K562 (cell line): ENCODE measurements around the gene DHPS. TPM values are rescaled to one million over a fixed set of nuclear protein-coding genes. Genes with fewer than 3 reads are reported as not detected.

Source experiments
- CAMTA2 ChIP-seq: fragments of 250-450 bp; sonication (Bioruptor Pico); conservative IDR thresholded peaks from 2 replicates; pipeline ENCODE4 v1.5.1; 2022
- CBFA2T2 ChIP-seq: fragments of 450-650 bp; conservative IDR thresholded peaks from 2 replicates; pipeline ENCODE4 v1.6.1; 2017; ENCODE audit warnings: mild to moderate bottlenecking
- CC2D1A ChIP-seq: fragments of 450-650 bp; IDR thresholded peaks from 2 replicates; pipeline ENCODE4 v1.6.1; 2017; ENCODE audit warnings: mild to moderate bottlenecking
- EHMT2 ChIP-seq: fragments of 450-650 bp; IDR thresholded peaks from 2 replicates; pipeline ENCODE4 v1.6.1; 2018; ENCODE audit warnings: antibody characterized with exemption
- ID3 ChIP-seq, 2 experiments: fragments of 250-450 bp in 1 of 2; fragments of 450-650 bp in 1 of 2; sonication (Bioruptor Pico) in 1 of 2; IDR thresholded peaks; 2 replicates each; pipeline versions ENCODE4 v1.6.1 to v1.8.0; 2016 to 2021; ENCODE audit warnings: mild to moderate bottlenecking in 2 of 2, moderate library complexity in 2 of 2, missing compliant biosample characterization in 1 of 2, missing genetic modification characterization in 1 of 2
- KDM1A ChIP-seq, 2 experiments: fragments of 450-650 bp; IDR thresholded peaks; 2 replicates each; pipeline ENCODE4 v1.6.1; 2016; ENCODE audit warnings: mild to moderate bottlenecking in 2 of 2
- KLF13 ChIP-seq: fragments of 450-650 bp; IDR thresholded peaks from 2 replicates; pipeline ENCODE4 v1.6.1; 2016; ENCODE audit warnings: missing genetic modification characterization, low read depth, mild to moderate bottlenecking, missing compliant biosample characterization, moderate library complexity, borderline replicate concordance
- LEF1 ChIP-seq: fragments of 450-650 bp; IDR thresholded peaks from 2 replicates; pipeline ENCODE4 v1.6.1; 2016; ENCODE audit warnings: mild to moderate bottlenecking
- MGA ChIP-seq: fragments of 450-650 bp; IDR thresholded peaks from 2 replicates; pipeline ENCODE4 v1.6.1; 2016; ENCODE audit warnings: mild to moderate bottlenecking, moderate library complexity
- POLR2G ChIP-seq: fragments of 200-400 bp; formaldehyde crosslinking; IDR thresholded peaks from 2 replicates; pipeline ENCODE4 v1.6.1; 2017; ENCODE audit warnings: low read depth, mild to moderate bottlenecking, antibody characterized with exemption, low read length, moderate library complexity
- TAF1 ChIP-seq: IDR thresholded peaks from 2 replicates; pipeline ENCODE4 v1.6.1; 2011; ENCODE audit warnings: mild to moderate bottlenecking, low read length, moderate library complexity; ENCODE audit not compliant: insufficient read depth, control insufficient read depth, severe bottlenecking; ENCODE audit errors: extremely low read depth
- TBL1XR1 ChIP-seq, 2 experiments: IDR thresholded peaks; 2 replicates each; pipeline ENCODE4 v1.6.1; 2012; ENCODE audit warnings: improper control_type of control experiment in 2 of 2, low read length in 2 of 2, mild to moderate bottlenecking in 1 of 2
- TSC22D4 ChIP-seq: fragments of 450-650 bp; IDR thresholded peaks from 2 replicates; pipeline ENCODE4 v1.6.1; 2016; ENCODE audit warnings: missing genetic modification characterization, missing biosample characterization, control low read depth
- ZBED1 ChIP-seq: IDR thresholded peaks from 2 replicates; pipeline ENCODE4 v1.6.1; 2014
- ZFP36 ChIP-seq: fragments of 150-350 bp; IDR thresholded peaks from 2 replicates; pipeline ENCODE4 v1.6.1; 2018; ENCODE audit warnings: low read length, low read depth; ENCODE audit not compliant: partially characterized antibody
- ZSCAN32 ChIP-seq: fragments of 450-650 bp; formaldehyde crosslinking; IDR thresholded peaks from 2 replicates; pipeline ENCODE4 v1.4.0; 2020; ENCODE audit warnings: mild to moderate bottlenecking, moderate library complexity
- polyA plus RNA-seq, 8 experiments: library from polyadenylated mRNA; depleted of rRNA in 4 of 8; stranded (reverse) in 5 of 8; unstranded in 3 of 8; fragments of >200 nt; fragmentation: Nextera tagmentation in 2 of 8; fragmentation: Illumina TruSeq in 1 of 8; extraction: Ambion mirVana in 2 of 8; extraction: Trizol in 1 of 8; gene quantifications; 2 replicates each; pipeline versions ENCODE4 v1.2.1 to v1.2.3, GENCODE V29; 2011 to 2014; ENCODE audit warnings: inconsistent platforms in 1 of 8, missing spikeins in 1 of 8
- total RNA-seq, 7 experiments: library from RNA; depleted of rRNA in 6 of 7; stranded (reverse); fragments of >200 nt in 6 of 7; fragmentation: Illumina TruSeq in 2 of 7; extraction: Trizol in 2 of 7; gene quantifications; 2 replicates each; pipeline versions ENCODE4 v1.2.1 to v1.2.3, GENCODE V29; 2011 to 2021; ENCODE audit warnings: low replicate concordance in 1 of 7

The DHPS gene
- total and polyA plus RNA-seq, 9 of the 15 experiments (the other 6 are each of a cell fraction or from before 2014, with no cell fraction given) = 47.1 to 110 (median 79.9) TPM

- TF ChIP-seq MGA (peak; percentile 93), TBL1XR1 (IDR thresholded peaks at IDR 0.05; ENCODE audit: low read length in 2 of 2) (peak in 1 of 2 experiments; percentile 83; a peak in 2 of 4 replicates), ZFP36 (no peak), KDM1A (IDR thresholded peaks at IDR 0.05) (no peak), KLF13 (peak; percentile 47; the same call in 1 of the 2 replicates), TSC22D4 (no peak), EHMT2 (no peak), ZBED1 (no peak), LEF1 (no peak; the same call in 1 of the 2 replicates), TAF1 (peak; percentile 76), ID3 (CRISPR knock-in tag; IDR thresholded peaks at IDR 0.05) (no peak), ID3 (tag; IDR thresholded peaks at IDR 0.05) (0 out of 2 replicates have a peak, but pooled peaks have one; percentile 51), CC2D1A (no peak), POLR2G (peak; percentile 96), ZSCAN32 (CRISPR knock-in tag) (0 out of 2 replicates have a peak, but pooled peaks have one; percentile 26), CBFA2T2 (peak; percentile 96), CAMTA2 (CRISPR knock-in tag) (no peak)
Measured at GRCh38 chr19:12681074-12681987, at the start of gene DHPS (continued).
